ENCODE measurements around the gene CARS1.

Gene CARS1

DNA sequence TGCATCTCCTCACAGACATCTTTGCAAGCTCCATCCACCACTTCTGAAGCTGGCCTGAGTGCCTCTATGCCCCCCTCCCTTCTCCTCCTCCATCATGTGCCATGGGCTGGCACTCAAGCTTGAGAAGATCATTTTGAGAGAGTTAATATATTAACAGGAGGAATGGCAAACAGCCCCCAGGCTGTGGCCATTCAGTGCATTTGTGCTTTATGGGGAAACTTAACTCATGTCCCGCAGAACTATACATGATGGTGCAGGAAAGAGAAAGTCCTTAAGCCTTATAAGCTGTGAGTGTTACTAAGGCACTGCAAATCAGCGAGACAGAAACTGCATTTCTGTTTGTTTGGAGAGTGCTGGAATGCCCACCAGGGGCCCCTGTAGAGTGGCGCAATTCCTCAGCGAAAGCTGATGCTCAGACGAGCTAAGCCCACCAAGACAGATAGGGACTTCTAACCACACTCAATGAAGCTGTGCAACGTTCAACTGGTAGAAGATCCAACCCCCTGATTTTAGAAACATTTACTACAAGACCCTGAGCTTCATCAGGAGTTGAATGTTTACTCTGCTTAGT is 101.2 kb downstream of the CARS1 start:
- no peak for DNase-seq (ENCODE audit: low spot score)

GRCh38 chr11:2954263-2954662 is 103.0 kb downstream of the CARS1 start:
- DNase-seq (ENCODE audit: low spot score): no peak

GRCh38 chr11:2952290-2952689 is 104.9 kb downstream of the CARS1 start:
- DNase-seq (ENCODE audit: low spot score): no peak

DNA sequence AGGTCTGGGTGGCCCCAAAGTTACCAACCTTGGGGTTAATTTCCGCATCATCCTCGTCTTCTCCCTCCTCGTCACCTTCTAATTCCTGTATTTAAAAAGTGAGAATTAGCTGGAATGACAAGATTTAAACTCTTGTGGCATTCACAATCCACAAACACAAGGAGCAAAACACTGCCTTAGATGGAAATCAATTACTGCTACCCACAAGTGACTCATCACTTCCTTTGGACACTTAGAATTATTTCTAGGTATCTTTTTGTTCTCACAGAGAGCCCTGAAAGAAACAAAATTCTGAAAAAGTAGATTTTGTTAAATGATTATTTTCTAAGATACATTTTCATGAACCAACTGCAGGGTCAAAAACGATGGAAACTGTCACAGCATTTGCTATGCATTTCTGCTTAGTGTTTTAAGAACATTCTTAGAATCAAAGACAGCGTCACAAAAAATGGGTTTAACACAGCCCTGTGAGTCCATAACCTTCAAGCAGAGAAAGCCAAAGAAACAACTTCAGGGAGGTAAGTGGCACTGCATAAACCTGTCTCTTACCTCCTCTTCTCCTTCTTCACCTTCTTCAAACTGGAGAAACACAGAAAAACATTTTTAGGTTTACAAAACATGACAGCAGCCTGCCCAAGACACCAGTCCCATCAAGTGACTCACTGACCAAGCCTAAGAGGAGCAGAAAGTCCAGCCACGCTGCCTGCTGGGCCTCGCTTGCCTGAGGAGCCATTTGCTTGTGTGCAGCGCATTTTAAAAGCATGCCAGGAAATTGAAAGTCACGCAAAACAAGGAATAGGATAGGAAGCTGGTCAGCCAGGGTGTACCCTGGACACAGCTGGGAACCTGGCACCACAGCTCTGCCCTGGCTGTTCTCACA is 105.8 kb downstream of the CARS1 start:
- DNase-seq (ENCODE audit: low spot score): no peak
